Liver (tissue), 9 donors: ENCODE results near the gene NPAS2. TPM values are rescaled to one million over a fixed set of nuclear protein-coding genes. Genes with fewer than 3 reads are reported as not detected.

ENCODE experiments used
- DNase-seq: peaks from one replicate; pipeline ENCODE4 v3.0.0-alpha.2; 2017; ENCODE audit warnings: low spot score
- H3K27ac ChIP-seq, 2 donors: one replicate each; pipeline ENCODE4 v1.7.0; 2013; ENCODE audit warnings: inconsistent platforms in 2 of 2, low read length in 2 of 2, control low read depth in 1 of 2, low read depth in 1 of 2, mild to moderate bottlenecking in 1 of 2
- H3K27me3 ChIP-seq, 4 donors: one replicate each; pipeline versions ENCODE4 v1.6.1 to v1.7.0; 2013; ENCODE audit warnings: low read length in 3 of 4, inconsistent platforms in 1 of 4, mild to moderate bottlenecking in 1 of 4, moderate library complexity in 1 of 4; ENCODE audit not compliant: control insufficient read depth in 4 of 4, insufficient read depth in 4 of 4
- H3K36me3 ChIP-seq, 4 donors: one replicate each; pipeline versions ENCODE4 v1.6.1 to v1.7.0; 2013; ENCODE audit warnings: low read length in 3 of 4, mild to moderate bottlenecking in 3 of 4, low read depth in 1 of 4, moderate library complexity in 1 of 4; ENCODE audit not compliant: control insufficient read depth in 4 of 4, insufficient read depth in 3 of 4
- H3K4me1 ChIP-seq, 4 donors: one replicate each; pipeline versions ENCODE4 v1.6.1 to v1.7.0; 2013; ENCODE audit warnings: low read length in 3 of 4, mild to moderate bottlenecking in 3 of 4, moderate library complexity in 1 of 4; ENCODE audit not compliant: control insufficient read depth in 4 of 4, insufficient read depth in 4 of 4
- H3K4me3 ChIP-seq, 3 donors: one replicate each; pipeline versions ENCODE4 v1.6.1 to v1.7.0; 2013; ENCODE audit warnings: low read length in 3 of 3, control low read depth in 1 of 3, low read depth in 1 of 3, mild to moderate bottlenecking in 1 of 3
- H3K9ac ChIP-seq, 2 donors: one replicate each; pipeline ENCODE4 v1.7.0; 2013; ENCODE audit warnings: low read length in 2 of 2, mild to moderate bottlenecking in 2 of 2, moderate library complexity in 2 of 2, control low read depth in 1 of 2, low read depth in 1 of 2
- H3K9me3 ChIP-seq, 4 donors: one replicate each; pipeline versions ENCODE4 v1.6.1 to v1.7.0; 2013; ENCODE audit warnings: low read length in 3 of 4; ENCODE audit not compliant: control insufficient read depth in 4 of 4
- EGR1 ChIP-seq, 2 donors: IDR thresholded peaks; 2 replicates each; pipeline ENCODE4 v1.6.1; 2016 to 2018; ENCODE audit warnings: antibody characterized with exemption in 2 of 2, low read depth in 2 of 2
- FOXA1 ChIP-seq: IDR thresholded peaks from 2 replicates; pipeline ENCODE4 v1.6.1; 2016; ENCODE audit warnings: antibody characterized with exemption
- FOXA2 ChIP-seq: IDR thresholded peaks from 2 replicates; pipeline ENCODE4 v1.6.1; 2016; ENCODE audit warnings: antibody characterized with exemption
- GABPA ChIP-seq, 2 donors: IDR thresholded peaks in 1 of 2; conservative IDR thresholded peaks in 1 of 2; 2 replicates each; pipeline ENCODE4 v1.6.1; 2016; ENCODE audit warnings: antibody characterized with exemption in 2 of 2, mild to moderate bottlenecking in 1 of 2, moderate library complexity in 1 of 2
- HNF4A ChIP-seq, 2 donors: conservative IDR thresholded peaks; 2 replicates each; pipeline ENCODE4 v1.6.1; 2016; ENCODE audit warnings: antibody characterized with exemption in 2 of 2, mild to moderate bottlenecking in 2 of 2
- HNF4G ChIP-seq: IDR thresholded peaks from 2 replicates; pipeline ENCODE4 v1.6.1; 2016; ENCODE audit warnings: antibody characterized with exemption
- JUND ChIP-seq, 2 donors: IDR thresholded peaks; 2 replicates each; pipeline ENCODE4 v1.6.1; 2016; ENCODE audit warnings: antibody characterized with exemption in 2 of 2
- NR2F2 ChIP-seq: IDR thresholded peaks from 2 replicates; pipeline ENCODE4 v1.6.1; 2016; ENCODE audit warnings: antibody characterized with exemption
- RAD21 ChIP-seq, 2 donors: IDR thresholded peaks; 2 replicates each; pipeline ENCODE4 v1.6.1; 2016; ENCODE audit warnings: antibody characterized with exemption in 2 of 2, mild to moderate bottlenecking in 2 of 2
- RXRA ChIP-seq, 2 donors: IDR thresholded peaks; 2 replicates each; pipeline ENCODE4 v1.6.1; 2017 to 2018; ENCODE audit warnings: antibody characterized with exemption in 2 of 2, mild to moderate bottlenecking in 1 of 2
- SP1 ChIP-seq: IDR thresholded peaks from 2 replicates; pipeline ENCODE4 v1.6.1; 2018; ENCODE audit warnings: antibody characterized with exemption, mild to moderate bottlenecking
- TAF1 ChIP-seq: conservative IDR thresholded peaks from 2 replicates; pipeline ENCODE4 v1.6.1; 2016; ENCODE audit warnings: antibody characterized with exemption, mild to moderate bottlenecking
- YY1 ChIP-seq: IDR thresholded peaks from 2 replicates; pipeline ENCODE4 v1.6.1; 2016; ENCODE audit warnings: antibody characterized with exemption, mild to moderate bottlenecking
- WGBS: extraction: QIAGEN DNeasy Blood & Tissue Kit; methylation state at CpG from one replicate; pipeline ENCODE4 v1.1.7; 2013; 5-methylcytosine and 5-hydroxymethylcytosine counted together
- polyA plus RNA-seq, 2 donors: library from polyadenylated mRNA; stranded (reverse) in 1 of 2; unstranded in 1 of 2; fragments of 200-250 nt in 1 of 2; fragments of >200 nt in 1 of 2; fragmentation: Nextera tagmentation in 1 of 2; extraction: Ambion mirVana in 1 of 2; gene quantifications; one replicate each; pipeline versions ENCODE4 v1.2.1 to v1.2.3, GENCODE V29; 2013 to 2015
- total RNA-seq, 2 donors: library from RNA; depleted of rRNA; stranded (reverse); fragments of >200 nt; gene quantifications; one replicate each; pipeline ENCODE4 v1.2.3, GENCODE V29; 2014
- TF ChIP-seq, protein P1 (sequence below): IDR thresholded peaks from 2 replicates; pipeline ENCODE4 v1.6.1; 2016; ENCODE audit warnings: antibody characterized with exemption
- TF ChIP-seq, protein P2 (sequence below): IDR thresholded peaks from 2 replicates; pipeline ENCODE4 v1.6.1; 2016; ENCODE audit warnings: antibody characterized with exemption
- TF ChIP-seq, protein P3 (sequence below): IDR thresholded peaks from 2 replicates; pipeline ENCODE4 v1.6.1; 2016; ENCODE audit warnings: antibody characterized with exemption, mild to moderate bottlenecking
- TF ChIP-seq, protein P4 (sequence below): fragments of 150-350 bp; IDR thresholded peaks from 2 replicates; pipeline ENCODE4 v1.5.1; 2017; ENCODE audit warnings: improper control_type of control experiment, low read depth, low read length; ENCODE audit not compliant: missing input control
- TF ChIP-seq, protein P5 (sequence below): IDR thresholded peaks from 2 replicates; pipeline ENCODE4 v1.6.1; 2016; ENCODE audit warnings: antibody characterized with exemption
- donor health status: healthy.
- donor health status: healthy.
- donor health status: healthy.
- donor health status: healthy.
- donor health status: healthy.

The NPAS2 gene
- total and polyA plus RNA-seq, 4 donors, result 0.33 to 24.3 (median 6.6) TPM

DNA sequence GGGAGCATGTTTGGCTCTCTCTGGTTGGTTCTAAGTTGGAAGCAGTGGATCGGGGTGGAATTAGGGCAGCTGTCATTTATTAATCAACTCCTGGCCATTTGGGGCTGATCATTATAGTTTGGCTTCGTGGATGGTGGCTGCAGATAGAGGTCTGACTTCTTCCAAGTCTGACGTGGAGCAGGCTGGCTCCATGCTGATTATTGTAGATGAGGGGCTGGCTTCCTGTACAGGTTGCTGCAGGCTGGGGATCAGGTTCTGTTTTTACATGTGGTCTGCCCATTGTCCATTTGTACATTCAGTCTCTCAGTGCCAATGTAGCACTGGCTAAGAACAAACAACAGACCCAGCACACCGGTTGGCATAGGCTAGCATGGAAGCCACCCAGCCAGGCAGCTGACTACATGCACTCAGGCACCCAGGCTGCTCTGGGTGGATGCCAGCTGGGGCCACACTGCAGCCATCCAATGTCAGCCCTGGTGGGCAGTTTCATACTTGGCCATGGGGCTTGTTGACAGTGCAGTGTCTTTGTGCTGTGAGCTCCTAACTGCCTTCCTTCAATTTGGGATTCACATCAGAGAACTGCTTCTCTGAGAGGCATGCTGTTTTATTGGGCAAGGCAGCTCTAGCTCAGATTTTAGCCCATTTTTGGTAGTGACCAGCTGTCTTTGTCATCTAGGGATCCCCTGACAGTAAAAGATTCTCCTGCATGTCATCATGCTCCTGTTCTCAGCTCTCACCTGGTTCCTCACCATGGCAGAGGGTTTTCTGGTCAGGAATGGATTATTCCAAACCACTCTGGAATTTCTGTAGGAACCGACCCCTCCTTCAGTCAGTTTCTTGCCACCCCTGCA is 25.4 kb downstream of the NPAS2 start:
- DNase-seq, result no peak
- WGBS, result 58% methylated on average over 5 of the region's 5 CpGs
- no peaks in the 10 kb centered on the region for H3K27me3 ChIP-seq
- H3K27ac ChIP-seq, result peak overlapping the region; percentile 11 to 43
- H3K9ac ChIP-seq, result no peak overlapping the region
- H3K4me3 ChIP-seq, result no peak overlapping the region
- H3K4me1 ChIP-seq, result peaks cover 7 to 36% (median 25%) of the 10 kb centered on the region in 4 donors
- H3K9me3 ChIP-seq, result no peaks in the 10 kb centered on the region
- no peaks in the 10 kb centered on the region for H3K36me3 ChIP-seq
- TF ChIP-seq HNF4G (no peak), RAD21 (IDR thresholded peaks at IDR 0.05) (peak in 1 of 2 donors; percentile 29), TAF1 (no peak), HNF4A (conservative IDR thresholded peaks at IDR 0.05) (peak; percentile 30 to 50), NR2F2 (no peak), RXRA (IDR thresholded peaks at IDR 0.05) (peak in 1 of 2 donors; percentile 56), FOXA2 (no peak), JUND (IDR thresholded peaks at IDR 0.05) (no peak), SP1 (peak; percentile 17), YY1 (peak; percentile 39), EGR1 (IDR thresholded peaks at IDR 0.05; ENCODE audit: low read depth in 2 of 2) (no peak), GABPA (IDR thresholded peaks at IDR 0.05 in 1 of 2, conservative IDR thresholded peaks at IDR 0.05 in 1 of 2) (no peak), FOXA1 (no peak)
- TF ChIP-seq, protein P1, sequence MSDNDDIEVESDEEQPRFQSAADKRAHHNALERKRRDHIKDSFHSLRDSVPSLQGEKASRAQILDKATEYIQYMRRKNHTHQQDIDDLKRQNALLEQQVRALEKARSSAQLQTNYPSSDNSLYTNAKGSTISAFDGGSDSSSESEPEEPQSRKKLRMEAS, result peak; percentile 30
- TF ChIP-seq, protein P2, sequence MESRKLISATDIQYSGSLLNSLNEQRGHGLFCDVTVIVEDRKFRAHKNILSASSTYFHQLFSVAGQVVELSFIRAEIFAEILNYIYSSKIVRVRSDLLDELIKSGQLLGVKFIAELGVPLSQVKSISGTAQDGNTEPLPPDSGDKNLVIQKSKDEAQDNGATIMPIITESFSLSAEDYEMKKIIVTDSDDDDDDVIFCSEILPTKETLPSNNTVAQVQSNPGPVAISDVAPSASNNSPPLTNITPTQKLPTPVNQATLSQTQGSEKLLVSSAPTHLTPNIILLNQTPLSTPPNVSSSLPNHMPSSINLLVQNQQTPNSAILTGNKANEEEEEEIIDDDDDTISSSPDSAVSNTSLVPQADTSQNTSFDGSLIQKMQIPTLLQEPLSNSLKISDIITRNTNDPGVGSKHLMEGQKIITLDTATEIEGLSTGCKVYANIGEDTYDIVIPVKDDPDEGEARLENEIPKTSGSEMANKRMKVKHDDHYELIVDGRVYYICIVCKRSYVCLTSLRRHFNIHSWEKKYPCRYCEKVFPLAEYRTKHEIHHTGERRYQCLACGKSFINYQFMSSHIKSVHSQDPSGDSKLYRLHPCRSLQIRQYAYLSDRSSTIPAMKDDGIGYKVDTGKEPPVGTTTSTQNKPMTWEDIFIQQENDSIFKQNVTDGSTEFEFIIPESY, result no peak
- TF ChIP-seq, protein P3, sequence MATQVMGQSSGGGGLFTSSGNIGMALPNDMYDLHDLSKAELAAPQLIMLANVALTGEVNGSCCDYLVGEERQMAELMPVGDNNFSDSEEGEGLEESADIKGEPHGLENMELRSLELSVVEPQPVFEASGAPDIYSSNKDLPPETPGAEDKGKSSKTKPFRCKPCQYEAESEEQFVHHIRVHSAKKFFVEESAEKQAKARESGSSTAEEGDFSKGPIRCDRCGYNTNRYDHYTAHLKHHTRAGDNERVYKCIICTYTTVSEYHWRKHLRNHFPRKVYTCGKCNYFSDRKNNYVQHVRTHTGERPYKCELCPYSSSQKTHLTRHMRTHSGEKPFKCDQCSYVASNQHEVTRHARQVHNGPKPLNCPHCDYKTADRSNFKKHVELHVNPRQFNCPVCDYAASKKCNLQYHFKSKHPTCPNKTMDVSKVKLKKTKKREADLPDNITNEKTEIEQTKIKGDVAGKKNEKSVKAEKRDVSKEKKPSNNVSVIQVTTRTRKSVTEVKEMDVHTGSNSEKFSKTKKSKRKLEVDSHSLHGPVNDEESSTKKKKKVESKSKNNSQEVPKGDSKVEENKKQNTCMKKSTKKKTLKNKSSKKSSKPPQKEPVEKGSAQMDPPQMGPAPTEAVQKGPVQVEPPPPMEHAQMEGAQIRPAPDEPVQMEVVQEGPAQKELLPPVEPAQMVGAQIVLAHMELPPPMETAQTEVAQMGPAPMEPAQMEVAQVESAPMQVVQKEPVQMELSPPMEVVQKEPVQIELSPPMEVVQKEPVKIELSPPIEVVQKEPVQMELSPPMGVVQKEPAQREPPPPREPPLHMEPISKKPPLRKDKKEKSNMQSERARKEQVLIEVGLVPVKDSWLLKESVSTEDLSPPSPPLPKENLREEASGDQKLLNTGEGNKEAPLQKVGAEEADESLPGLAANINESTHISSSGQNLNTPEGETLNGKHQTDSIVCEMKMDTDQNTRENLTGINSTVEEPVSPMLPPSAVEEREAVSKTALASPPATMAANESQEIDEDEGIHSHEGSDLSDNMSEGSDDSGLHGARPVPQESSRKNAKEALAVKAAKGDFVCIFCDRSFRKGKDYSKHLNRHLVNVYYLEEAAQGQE, result no peak
- TF ChIP-seq, protein P4, sequence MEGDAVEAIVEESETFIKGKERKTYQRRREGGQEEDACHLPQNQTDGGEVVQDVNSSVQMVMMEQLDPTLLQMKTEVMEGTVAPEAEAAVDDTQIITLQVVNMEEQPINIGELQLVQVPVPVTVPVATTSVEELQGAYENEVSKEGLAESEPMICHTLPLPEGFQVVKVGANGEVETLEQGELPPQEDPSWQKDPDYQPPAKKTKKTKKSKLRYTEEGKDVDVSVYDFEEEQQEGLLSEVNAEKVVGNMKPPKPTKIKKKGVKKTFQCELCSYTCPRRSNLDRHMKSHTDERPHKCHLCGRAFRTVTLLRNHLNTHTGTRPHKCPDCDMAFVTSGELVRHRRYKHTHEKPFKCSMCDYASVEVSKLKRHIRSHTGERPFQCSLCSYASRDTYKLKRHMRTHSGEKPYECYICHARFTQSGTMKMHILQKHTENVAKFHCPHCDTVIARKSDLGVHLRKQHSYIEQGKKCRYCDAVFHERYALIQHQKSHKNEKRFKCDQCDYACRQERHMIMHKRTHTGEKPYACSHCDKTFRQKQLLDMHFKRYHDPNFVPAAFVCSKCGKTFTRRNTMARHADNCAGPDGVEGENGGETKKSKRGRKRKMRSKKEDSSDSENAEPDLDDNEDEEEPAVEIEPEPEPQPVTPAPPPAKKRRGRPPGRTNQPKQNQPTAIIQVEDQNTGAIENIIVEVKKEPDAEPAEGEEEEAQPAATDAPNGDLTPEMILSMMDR, result no peak
- TF ChIP-seq, protein P5, sequence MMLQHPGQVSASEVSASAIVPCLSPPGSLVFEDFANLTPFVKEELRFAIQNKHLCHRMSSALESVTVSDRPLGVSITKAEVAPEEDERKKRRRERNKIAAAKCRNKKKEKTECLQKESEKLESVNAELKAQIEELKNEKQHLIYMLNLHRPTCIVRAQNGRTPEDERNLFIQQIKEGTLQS, result no peak
